ENCODE measurements around the gene STK10. TPM values are rescaled to one million over a fixed set of nuclear protein-coding genes. Genes with fewer than 3 reads are reported as not detected.
A peak's percentile ranks its signal among the peaks of the same experiment; 100 is the strongest.

The STK10 gene
- total RNA-seq, 3 donors from 2014 or later, result 17.1 to 32.5 (median 23.3) TPM

GRCh38 chr5:172077664-172078425 lies 110.2 kb downstream of the STK10 start:
- Histone ChIP-seq H3K4me1 (no peaks in the 10 kb centered on the region), H3K27ac (no peak overlapping the region), H3K36me3 (no peaks in the 10 kb centered on the region), H3K4me3 (no peak overlapping the region), H3K9me3 (no peaks in the 10 kb centered on the region), H3K27me3 (no peaks in the 10 kb centered on the region)
- intact Hi-C loops (cut with DNase I; ENCODE audit: low total_unique reads), result no loop called here
- DNase-seq (ENCODE audit: low spot score in 2 of 2), result no peak
- TF ChIP-seq POLR2A (IDR thresholded peaks at IDR 0.05) (no peak), POLR2AphosphoS5 (IDR thresholded peaks at IDR 0.05) (no peak), CTCF (IDR thresholded peaks at IDR 0.05) (no peak)

- intact Hi-C loops (cut with DNase I; ENCODE audit: low total_unique reads), result no loop called here
- TF ChIP-seq CTCF (IDR thresholded peaks at IDR 0.05) (no peak), POLR2A (IDR thresholded peaks at IDR 0.05) (no peak), POLR2AphosphoS5 (IDR thresholded peaks at IDR 0.05) (no peak)
- Histone ChIP-seq H3K27ac (peak overlapping the region; percentile 43 to 61), H3K9me3 (no peaks in the 10 kb centered on the region), H3K36me3 (no peaks in the 10 kb centered on the region), H3K4me1 (no peaks in the 10 kb centered on the region), H3K27me3 (no peaks in the 10 kb centered on the region), H3K4me3 (no peak overlapping the region)
- no peak for DNase-seq (ENCODE audit: low spot score in 2 of 2)
These were observed 111.2 kb downstream of the STK10 start for GRCh38 chr5:172076761-172077244.

- intact Hi-C loops (cut with DNase I; ENCODE audit: low total_unique reads), result no loop called here
- Histone ChIP-seq H3K4me3 (no peak overlapping the region), H3K27ac (no peak overlapping the region), H3K9me3 (no peaks in the 10 kb centered on the region), H3K4me1 (no peaks in the 10 kb centered on the region), H3K27me3 (no peaks in the 10 kb centered on the region), H3K36me3 (no peaks in the 10 kb centered on the region)
- no peak for DNase-seq (ENCODE audit: low spot score in 2 of 2)
- TF ChIP-seq CTCF (IDR thresholded peaks at IDR 0.05), result no peak
- no peak for TF ChIP-seq POLR2A (IDR thresholded peaks at IDR 0.05)
- TF ChIP-seq POLR2AphosphoS5 (IDR thresholded peaks at IDR 0.05), result no peak
These were observed 112.4 kb downstream of the STK10 start for GRCh38 chr5:172075656-172076055.

- Histone ChIP-seq H3K4me3 (no peak overlapping the region), H3K9me3 (no peaks in the 10 kb centered on the region), H3K36me3 (no peaks in the 10 kb centered on the region), H3K4me1 (no peaks in the 10 kb centered on the region), H3K27ac (no peak overlapping the region), H3K27me3 (no peaks in the 10 kb centered on the region)
- DNase-seq (ENCODE audit: low spot score in 2 of 2), result no peak
- intact Hi-C loops (cut with DNase I; ENCODE audit: low total_unique reads), result no loop called here
- TF ChIP-seq POLR2AphosphoS5 (IDR thresholded peaks at IDR 0.05) (no peak), POLR2A (IDR thresholded peaks at IDR 0.05) (no peak)
These were observed 113.1 kb downstream of the STK10 start for GRCh38 chr5:172074896-172075295.

- Histone ChIP-seq H3K4me1 (no peaks in the 10 kb centered on the region), H3K27me3 (no peaks in the 10 kb centered on the region), H3K4me3 (no peak overlapping the region), H3K36me3 (no peaks in the 10 kb centered on the region), H3K27ac (no peak overlapping the region), H3K9me3 (no peaks in the 10 kb centered on the region)
- intact Hi-C loops (cut with DNase I; ENCODE audit: low total_unique reads), result no loop called here
- DNase-seq (ENCODE audit: low spot score in 2 of 2), result no peak
- TF ChIP-seq CTCF (IDR thresholded peaks at IDR 0.05) (no peak), POLR2A (IDR thresholded peaks at IDR 0.05) (no peak), POLR2AphosphoS5 (IDR thresholded peaks at IDR 0.05) (no peak)
These were observed 116.6 kb downstream of the STK10 start for GRCh38 chr5:172071309-172071875.

All from breast epithelium (tissue), 4 donors.